Stimulated activated CD4-positive, alpha-beta T cell treated with anti-CD3 and anti-CD28 coated beads, Interleukin-15, amount 100 ng/mL, for 48 hours (primary cell): ENCODE measurements around the gene NOP56.

Experiments used
- DNase-seq, 2 donors: peaks; one replicate each; pipeline ENCODE4 v3.0.0-alpha.2; 2020; ENCODE audit warnings: low read depth in 2 of 2

The NOP56 gene, protein sequence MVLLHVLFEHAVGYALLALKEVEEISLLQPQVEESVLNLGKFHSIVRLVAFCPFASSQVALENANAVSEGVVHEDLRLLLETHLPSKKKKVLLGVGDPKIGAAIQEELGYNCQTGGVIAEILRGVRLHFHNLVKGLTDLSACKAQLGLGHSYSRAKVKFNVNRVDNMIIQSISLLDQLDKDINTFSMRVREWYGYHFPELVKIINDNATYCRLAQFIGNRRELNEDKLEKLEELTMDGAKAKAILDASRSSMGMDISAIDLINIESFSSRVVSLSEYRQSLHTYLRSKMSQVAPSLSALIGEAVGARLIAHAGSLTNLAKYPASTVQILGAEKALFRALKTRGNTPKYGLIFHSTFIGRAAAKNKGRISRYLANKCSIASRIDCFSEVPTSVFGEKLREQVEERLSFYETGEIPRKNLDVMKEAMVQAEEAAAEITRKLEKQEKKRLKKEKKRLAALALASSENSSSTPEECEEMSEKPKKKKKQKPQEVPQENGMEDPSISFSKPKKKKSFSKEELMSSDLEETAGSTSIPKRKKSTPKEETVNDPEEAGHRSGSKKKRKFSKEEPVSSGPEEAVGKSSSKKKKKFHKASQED

DNA sequence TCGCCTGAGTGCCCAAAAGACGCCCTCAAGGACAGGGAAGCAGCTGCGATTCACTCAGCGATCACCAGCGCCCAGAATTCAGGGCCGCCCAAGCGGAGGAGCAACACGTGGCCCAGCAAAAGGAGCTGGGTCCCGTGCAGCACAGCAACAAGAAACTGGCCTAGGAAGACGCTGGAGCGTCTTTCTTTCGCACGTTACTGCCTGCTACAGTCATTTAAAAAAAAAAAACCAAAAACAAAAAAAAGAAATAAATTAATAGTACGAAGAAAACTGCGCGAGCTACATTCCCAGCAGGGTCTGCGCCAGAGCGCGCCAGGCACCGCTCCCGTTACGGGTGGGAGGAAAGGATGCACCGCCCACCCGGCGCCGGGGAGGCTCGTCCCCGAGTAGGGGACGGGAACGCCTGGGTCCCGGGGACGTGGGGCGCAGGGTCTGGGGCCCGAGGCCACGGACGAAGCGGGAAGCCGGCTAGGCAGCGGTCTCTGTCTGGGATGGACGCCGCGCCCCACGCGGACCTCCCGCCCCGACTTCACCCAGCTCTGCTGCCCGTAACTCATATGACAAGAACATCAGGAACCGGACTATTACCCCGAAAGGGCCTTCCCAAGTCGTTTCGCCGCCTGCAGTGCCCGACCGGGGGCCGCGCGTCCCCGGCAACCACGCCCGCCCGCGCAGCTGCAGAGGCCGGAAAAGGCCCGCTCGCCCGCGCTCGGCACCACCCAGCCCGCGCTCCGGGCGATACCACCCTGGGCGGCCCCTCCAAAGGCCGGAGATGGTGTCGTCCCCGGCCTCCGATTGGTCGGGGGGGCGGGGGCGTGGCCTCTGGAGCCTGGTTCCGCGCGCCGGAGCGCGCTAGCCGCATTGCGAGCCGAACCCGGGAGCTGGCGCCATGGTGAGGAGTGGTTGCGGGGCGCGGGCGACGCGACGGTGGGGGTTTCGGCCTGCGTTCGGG lies at the start of gene NOP56:
Gene NOP56 (plus strand): TSS at position 861 of the 952 bp plus-strand sequence. CDS start 29 bp downstream, at position 890.
- peak; percentile 88 for DNase-seq

DNA sequence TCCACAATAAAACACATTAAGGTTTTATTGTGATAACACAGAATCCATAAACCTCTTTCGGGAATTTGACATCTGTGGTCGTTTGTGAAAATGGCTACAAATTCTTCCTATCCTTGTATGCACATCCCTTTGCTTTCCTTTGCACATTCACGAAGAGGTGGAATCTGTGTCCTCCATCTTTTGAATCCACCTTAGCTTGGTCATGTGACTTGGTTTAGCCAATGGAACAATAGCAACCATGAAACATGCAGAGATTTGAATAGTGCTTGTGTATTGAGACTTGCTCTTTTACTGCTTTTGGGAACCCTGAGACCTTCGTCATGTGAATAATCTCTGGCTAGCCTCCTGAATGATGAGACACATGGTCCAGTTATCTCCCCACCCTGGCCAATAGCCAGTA lies 49.7 kb upstream of the NOP56 start:
- DNase-seq: no peak

DNA sequence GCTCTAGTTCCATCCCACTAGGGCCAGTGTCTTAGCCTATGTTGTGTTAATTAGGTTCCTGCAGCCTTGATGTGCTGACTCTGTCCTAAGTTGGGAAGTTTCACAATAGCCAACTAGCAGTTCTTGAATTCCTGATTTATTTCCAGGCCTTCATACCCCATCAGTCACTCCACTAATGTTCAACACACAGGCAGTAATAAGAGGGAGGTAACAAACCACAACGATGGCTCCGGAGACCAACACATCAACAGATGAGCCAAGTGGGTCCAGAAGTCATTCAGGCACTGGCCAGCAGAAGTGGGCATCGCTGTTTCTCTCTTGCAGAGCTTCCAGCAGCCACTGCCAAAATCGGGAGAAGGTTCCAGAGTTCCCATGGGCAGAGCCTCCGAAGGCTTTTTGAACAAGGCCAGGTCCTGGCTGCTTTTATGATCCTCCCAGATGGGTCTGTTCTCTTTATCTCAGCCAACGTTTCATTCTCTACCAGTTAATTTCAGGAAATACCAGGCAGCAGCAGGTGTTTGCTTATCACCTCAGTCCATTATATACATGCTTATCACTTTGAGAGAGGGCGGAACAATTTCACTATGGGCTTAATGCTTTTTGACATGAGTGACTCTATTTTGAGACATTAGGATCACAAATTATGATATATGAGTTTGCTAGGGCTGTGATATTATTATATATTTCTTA lies 48.5 kb upstream of the NOP56 start:
- DNase-seq: no peak

DNA sequence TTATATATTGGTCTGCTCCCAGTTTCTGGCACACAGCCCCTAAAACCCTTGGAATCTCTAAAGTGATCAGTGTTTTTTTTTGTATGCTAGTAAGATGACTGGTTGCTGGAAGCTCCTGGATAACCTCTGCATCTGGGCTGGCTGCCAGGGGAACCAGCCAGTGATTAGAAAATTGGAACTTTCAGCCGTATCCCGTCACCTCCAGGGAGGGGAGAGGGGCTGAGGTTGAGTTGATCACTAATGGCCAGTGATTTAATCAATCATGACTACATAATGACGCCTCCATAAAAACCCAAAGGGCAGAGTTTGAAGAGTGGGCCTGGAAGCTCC lies 48.0 kb upstream of the NOP56 start:
- DNase-seq: no peak

DNA sequence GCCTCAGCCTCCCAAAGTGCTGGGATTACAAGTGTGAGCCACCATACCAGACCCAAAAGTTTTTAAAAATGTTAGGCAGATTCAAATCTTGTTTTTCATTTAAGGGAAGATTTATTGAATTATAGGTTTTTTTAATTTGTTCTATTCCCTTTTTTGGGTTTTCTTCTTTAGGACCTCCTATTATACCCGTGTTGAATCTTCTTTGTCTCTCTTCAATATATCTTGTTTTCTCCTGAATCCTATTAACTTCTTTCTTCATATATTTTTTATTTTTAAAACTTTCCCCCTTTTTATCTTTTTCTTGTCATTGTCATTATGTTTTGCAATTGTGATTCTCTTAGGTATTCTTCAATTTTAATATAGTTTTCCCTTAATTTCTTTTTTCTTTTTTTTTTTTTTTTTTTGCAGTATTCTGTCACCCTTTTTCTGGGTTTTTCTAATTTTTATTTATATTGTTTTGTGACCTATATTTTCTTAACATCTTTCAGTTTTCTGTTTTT lies 45.9 kb upstream of the NOP56 start:
- no peak for DNase-seq

DNA sequence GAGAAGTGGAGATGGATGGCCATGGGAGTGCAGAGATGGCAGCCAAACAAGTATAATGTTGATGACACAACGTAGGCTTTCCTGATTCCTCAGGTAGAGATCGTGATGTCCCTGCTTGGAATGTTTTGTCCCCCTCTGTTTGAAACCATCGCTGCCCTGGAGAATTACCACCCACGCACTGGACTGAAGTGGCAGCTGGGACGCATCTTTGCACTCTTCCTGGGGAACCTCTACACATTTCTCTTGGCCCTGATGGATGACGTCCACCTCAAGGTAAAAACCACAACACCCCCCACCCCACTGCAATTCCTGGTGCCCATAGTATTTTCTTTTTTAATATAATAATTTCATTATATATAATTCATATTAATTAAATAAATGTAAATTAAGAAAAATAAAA lies 42.1 kb upstream of the NOP56 start:
- DNase-seq: no peak

DNA sequence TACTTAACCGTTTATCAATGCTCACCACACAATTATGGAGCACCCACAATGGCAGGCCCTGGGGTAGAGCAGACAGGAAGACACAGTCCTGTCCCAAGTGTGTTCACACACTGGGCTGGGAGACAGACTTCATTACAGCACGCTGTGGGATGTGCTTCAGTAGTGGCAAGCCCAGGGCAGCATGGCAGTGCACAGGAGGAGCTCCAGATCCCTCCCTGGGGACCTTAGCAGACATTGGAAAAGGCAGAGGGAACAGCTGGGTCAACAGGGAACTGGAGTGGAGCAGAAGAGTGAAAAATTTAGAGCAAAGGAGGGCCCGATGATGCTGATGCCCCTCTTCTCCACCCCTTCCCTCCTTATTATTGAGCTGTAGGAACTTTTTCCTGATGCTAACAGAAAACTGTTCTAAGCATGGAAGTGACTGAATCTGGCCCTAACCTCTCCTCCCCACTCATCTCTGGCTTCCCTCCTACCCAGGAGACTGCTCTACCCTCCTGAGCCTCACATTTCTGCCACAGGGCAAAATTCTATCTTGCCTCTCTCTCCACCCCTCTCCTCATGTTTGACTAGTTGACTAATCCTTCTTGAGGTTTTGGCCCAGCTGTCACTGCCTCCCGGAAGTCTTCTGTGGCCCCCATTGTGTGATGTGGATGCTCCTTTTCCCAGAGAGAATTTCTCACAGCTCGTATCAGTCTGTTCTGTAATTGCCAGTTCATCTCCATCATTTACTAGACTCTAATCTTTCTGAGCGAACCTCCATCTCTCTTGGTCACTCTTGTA lies 41.3 kb upstream of the NOP56 start:
- no peak for DNase-seq

DNA sequence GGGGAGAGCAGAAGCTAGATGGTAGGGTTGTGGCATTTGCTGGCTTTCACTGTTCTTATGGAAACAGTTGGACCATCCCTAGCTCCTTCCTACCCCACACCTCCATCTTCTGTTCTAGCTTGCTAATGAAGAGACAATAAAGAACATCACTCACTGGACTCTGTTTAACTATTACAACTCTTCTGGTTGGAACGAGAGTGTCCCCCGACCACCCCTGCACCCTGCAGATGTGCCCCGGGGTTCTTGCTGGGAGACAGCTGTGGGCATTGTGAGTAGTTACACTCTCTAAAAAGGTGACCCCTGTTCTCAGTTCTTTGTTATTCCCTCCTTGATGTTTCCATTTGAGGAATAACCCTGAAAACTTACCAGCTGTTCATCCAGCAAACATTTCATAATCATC lies 40.4 kb upstream of the NOP56 start:
- no peak for DNase-seq

DNA sequence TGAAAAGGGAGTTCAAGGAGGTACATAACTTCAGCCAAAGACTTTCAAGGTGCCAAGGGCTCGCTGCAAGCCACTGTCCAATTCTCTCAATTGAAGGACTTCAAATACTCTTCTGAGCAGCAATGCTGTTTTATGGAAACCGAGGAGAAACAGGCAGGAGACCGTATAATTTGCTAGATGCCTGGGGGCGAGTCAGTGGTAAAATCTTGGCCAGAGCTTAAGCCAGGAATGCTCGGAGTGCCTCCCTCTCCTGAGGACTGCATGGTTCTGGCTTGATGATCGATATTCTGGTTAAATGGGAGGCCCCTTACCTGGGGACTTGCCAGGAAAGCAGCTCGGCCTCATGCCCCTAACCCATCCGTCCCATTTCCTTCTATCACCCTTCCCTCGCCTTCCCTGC lies 35.8 kb upstream of the NOP56 start:
- no peak for DNase-seq

DNA sequence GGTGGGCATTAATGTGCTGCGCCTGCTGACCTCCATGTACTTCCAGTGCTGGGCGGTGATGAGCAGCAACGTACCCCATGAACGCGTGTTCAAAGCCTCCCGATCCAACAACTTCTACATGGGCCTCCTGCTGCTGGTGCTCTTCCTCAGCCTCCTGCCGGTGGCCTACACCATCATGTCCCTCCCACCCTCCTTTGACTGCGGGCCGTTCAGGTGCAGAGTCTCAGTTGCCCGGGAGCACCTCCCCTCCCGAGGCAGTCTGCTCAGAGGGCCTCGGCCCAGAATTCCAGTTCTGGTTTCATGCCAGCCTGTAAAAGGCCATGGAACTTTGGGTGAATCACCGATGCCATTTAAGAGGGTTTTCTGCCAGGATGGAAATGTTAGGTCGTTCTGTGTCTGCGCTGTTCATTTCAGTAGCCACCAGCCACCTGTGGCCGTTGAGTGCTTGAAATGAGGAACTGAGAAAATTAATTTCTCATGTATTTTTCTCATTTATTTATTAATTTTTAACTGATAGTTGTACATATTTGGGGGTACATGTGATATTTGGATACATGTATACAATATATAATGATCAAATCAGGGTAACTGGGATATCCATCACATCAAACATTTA lies 35.2 kb upstream of the NOP56 start:
- no peak for DNase-seq

DNA sequence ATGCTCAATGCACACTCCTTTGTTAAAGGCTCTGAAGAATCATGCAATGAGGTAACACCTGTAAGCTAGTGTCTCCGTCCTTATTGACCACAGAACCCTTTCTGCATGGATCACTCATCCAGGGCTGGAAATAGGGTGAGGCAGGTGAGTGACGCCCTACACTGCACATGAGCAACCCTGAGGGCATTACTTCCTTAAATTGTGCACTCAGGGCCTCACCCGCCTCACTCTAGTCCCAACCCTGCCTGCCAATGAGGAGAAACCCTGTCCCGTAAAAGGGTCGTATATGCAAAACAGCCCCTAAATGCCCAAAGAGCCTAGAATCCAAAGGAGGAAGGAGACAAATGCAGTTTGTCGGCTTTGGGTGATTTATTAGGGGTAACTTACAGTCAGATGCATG lies 33.6 kb upstream of the NOP56 start:
- DNase-seq: no peak

DNA sequence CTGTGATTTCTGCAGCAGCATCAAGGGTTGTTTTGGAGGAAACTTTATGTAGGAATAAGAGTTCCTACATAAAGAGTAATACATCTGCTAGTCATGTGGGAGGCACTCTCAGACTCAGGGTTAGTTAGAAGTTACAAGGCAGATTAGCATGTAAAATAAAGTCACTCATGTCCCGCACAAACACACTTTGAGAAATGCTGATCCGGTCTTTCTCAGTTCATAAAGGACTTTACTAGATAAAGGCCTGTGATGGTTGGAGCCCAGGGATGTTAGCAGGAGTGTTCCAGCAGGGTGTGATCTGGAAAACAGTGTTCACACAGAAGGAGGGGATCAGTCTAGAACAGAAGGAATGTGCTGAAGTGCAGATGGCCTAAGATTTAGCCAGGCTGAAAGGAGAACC lies 33.1 kb upstream of the NOP56 start:
- DNase-seq: no peak

DNA sequence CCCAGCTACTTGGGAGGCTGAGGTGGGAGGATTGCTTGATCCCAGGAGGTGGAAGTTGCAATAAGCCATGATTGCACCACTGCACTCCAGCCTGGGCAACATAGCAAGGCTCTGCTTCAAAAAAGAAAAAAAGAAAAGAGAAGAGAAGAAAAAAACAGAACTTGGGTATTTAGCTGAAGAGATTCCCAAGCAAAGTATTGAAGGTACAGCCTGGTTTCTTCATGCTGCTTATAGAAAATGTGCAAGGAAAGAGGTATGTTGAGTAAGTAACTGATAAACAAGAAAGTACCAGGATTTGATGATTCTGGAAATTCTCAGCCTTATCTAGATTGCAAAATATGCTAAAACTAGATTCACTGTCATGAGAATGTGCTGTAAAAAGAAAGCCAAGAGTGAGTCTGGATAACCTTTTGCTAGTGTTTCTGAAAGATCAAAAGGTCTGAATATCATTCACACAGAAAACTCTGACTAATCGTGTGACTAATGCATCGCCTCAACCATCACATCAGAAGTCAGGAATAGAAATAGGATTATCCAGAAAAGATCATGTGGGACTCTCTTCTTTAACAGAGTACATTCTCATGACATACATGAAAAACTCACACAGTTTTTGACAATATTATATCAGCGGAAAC lies 32.4 kb upstream of the NOP56 start:
- no peak for DNase-seq

DNA sequence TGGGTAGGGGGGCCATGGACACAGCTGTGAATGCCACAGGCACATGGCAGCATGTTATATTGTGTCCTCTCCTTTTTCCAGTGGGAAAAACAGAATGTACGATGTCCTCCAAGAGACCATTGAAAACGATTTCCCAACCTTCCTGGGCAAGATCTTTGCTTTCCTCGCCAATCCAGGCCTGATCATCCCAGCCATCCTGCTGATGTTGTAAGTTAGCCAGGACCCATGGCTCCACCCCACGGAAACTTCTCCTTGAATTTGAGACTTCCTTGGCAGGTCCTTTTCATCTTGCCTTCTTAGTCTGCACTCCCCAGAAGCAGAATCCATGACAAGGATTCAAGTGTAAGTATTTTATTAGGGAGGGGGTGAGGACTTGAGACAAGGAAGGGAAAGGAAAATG lies 28.2 kb upstream of the NOP56 start:
- no peak for DNase-seq

DNA sequence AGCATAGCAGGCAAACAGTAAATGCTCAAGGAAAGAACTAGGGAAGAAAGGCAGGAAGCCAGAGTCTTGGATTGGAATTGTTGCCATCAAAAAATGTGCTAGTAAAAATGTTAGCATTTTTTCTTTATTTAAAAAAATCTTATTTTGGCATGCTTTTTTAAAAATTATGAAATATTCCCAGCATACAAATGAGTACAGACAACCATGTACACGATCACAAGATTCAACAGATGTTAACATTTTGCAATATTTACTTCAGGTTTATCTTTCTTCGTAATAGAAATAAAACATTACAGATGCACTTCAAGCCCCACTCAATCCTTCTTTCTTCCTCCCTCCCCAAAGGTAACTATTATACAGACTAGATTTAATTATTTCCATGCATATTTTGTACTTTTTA lies 27.4 kb upstream of the NOP56 start:
- no peak for DNase-seq

DNA sequence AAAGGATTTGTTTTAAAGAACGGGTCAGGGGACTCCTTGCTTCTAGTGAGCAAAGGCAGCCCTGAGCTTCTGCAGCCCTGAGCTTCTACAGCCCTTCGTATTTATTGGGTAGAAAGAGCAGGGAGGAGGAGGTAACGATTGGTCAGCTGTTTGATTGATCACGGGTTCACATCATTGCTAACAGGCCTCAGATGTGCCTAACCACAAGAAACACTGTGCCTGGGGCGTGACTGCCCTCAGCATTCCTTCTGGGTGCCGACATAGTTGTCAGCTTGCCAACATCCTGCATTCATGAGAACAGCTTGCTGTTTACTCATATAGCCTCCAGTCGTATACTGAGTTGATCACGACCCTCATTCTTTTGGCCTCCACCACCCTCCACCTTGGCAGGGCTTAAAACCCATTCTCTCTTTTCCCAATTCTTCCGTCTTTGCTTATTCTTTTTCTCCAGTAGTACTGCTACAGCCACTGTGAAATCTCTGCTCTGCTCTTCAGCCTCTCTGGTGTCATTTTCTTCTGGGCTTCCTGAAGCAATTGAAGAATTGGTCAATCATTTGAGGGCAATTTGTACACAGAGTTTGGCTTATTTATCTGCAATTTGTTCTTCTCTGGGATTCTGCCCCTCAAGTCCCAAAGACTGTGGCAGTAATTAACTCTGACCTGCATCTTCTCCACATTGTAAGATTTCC lies 25.4 kb upstream of the NOP56 start:
- no peak for DNase-seq

DNA sequence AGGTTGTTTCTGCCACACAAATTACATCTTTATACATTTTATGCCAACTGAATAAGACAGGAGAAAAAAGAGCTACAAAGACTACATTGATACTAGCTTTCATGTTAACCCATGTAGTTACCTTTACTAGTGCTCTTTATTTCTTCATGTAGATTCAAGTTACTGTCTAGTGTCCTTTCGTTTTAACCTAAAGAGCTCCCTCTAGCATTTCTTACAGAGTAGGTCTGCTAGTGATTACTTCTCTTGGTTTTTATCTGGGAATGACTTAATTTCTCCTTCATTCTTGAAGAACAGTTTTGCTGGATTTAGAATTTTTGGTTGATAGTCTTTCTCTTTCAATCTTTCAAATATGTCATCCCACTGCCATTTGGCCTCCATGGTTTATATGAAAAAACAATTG lies 21.2 kb upstream of the NOP56 start:
- no peak for DNase-seq

DNA sequence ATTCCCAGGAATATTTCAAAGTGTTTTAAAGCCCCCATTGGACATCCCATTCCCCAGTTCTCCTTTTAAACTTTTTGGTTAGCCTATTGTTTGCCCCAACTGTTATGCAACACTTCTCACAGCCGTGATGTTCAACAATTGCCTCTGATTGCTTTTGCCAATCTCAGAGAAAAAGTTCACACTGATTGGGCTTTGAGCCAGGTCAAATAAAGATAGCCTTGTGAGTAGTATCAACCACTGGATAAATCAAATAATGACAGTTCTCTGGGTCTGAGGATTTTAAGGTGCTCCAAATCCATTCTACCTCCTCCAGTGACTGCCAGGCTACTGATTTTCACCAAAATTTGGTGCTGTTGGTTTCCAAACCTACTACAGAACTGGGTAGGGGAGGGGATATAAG lies 19.1 kb upstream of the NOP56 start:
- no peak for DNase-seq

DNA sequence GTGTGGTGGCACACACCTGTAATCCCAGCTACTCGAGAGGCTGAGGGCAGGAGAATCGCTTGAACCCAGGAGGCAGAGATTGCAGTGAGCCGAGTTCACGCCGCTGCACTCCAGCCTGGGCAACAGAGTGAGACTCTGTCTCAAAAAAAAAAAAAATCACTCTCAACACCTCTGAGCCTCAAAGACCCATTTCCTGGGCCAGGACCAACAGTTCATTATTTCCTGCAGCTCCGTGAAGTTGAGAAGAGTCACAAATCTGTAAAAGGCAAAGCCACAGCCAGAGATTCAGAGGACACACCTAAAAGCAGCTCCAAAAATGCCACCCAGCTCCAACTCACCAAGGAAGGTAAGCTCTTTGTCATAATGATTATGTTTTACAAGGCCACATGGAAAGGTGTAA lies 15.2 kb upstream of the NOP56 start:
- no peak for DNase-seq

DNA sequence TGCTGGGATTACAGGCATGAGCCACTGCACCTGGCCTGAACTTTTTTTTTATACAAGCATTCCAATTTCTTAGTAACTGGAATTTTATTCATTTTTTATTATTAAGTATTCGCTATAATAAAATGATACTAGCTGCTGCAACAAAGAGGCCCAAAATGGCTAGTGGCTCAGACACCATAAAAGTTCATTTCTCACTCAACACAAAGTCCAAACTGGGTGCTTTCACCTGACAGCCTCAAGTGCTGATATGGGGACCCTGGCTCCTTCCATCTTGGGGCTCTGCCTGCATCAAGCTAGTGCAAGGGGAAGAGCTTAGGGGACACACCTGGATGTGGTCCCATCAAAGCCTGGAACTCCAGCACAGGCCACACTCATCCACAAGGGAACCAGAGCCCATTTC lies 12.2 kb upstream of the NOP56 start:
- DNase-seq: no peak
